GM21381 (cell line): ENCODE results near the gene PEX19.

Source experiments
- ATAC-seq: cut with Tn5 transposase; IDR thresholded peaks from one replicate; pipeline ENCODE4 v1.9.1; 2021; ENCODE audit warnings: mild to moderate bottlenecking, moderate library complexity; ENCODE audit not compliant: unreplicated experiment

PEX19 gene

GRCh38 chr1:160239582-160240299 lies 45.2 kb downstream of the PEX19 start:
- no peak for ATAC-seq

- no peak for ATAC-seq
Measured at GRCh38 chr1:160238408-160238807, 46.5 kb downstream of the PEX19 start.

GRCh38 chr1:160237558-160237957 lies 47.4 kb downstream of the PEX19 start:
- no peak for ATAC-seq

DNA sequence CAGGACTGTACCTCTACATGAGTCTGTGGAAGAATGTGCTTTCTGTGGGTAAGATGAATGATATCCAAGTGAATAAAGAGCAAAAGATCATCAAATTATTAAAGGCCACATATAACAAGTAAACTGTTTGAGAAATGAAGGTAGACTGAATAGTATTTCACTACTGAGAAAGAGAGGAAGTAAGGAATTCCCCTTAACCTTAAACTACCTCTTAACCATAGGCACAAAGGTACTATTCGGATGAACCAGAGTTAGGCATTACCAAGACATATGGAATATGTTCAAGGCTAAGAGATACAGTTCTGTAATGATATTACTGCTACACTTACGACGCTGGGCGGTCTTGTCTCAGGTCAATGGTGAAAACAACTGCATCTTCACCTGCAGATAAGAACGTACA lies 48.1 kb downstream of the PEX19 start:
- no peak for ATAC-seq

GRCh38 chr1:160232911-160233310 lies 52.0 kb downstream of the PEX19 start:
- ATAC-seq: no peak

- no peak for ATAC-seq
Measured at GRCh38 chr1:160228431-160228830, 56.5 kb downstream of the PEX19 start.

DNA sequence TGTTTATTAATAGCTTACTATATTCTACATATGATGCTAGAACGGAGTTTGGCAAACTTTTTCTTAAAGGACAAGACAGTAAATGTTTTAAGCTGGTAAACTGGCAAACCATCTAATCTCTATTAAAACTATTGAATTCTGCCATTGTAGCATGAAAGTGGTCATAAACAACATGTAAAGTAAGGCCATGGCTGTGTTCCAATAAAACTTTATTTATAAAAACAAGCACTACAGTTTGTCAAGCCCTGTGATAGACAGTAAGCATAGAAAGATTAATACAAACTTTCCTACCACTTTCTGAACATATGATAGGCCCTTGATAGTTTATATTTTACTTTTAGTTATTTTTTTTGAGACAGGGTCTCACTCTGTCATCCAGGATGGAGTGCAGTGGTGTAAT lies 57.4 kb downstream of the PEX19 start:
- no peak for ATAC-seq

DNA sequence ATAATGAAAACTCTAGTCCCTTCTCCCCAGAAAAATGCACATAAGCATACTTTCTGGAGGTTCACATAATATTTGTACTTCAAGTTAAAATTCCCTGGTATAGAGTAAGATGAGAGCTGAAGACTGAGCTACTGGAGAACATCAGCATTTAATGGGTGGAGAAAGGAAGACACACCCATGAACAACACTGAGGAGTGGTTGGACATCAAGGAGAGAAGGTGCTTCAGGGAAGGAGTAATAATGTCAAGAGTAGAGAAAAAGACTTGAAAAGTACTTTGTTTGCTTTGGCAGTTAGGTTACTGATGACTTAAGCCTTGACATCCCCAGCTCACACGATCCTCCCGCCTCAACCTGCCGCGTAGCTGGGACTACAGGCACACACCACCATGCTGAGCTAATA lies 57.9 kb downstream of the PEX19 start:
- ATAC-seq: no peak
